Esophagus squamous epithelium (tissue), 4 donors: ENCODE results near the gene MYO18A.

Experiments
- POLR2A ChIP-seq, 4 donors: fragments of 450-650 bp; IDR thresholded peaks; one replicate each; pipeline ENCODE4 v1.6.1; 2017; ENCODE audit warnings: antibody characterized with exemption in 4 of 4, mild to moderate bottlenecking in 4 of 4, moderate library complexity in 3 of 4
- TF ChIP-seq, protein P1 (sequence below), 6 experiments: fragments of 450-650 bp in 4 of 6; fragments of 200-600 bp in 2 of 6; sonication (generic) in 2 of 6; IDR thresholded peaks; one replicate each; pipeline ENCODE4 v1.5.1; 2016 to 2019; ENCODE audit warnings: antibody characterized with exemption in 6 of 6, mild to moderate bottlenecking in 4 of 6, moderate library complexity in 4 of 6

DNA sequence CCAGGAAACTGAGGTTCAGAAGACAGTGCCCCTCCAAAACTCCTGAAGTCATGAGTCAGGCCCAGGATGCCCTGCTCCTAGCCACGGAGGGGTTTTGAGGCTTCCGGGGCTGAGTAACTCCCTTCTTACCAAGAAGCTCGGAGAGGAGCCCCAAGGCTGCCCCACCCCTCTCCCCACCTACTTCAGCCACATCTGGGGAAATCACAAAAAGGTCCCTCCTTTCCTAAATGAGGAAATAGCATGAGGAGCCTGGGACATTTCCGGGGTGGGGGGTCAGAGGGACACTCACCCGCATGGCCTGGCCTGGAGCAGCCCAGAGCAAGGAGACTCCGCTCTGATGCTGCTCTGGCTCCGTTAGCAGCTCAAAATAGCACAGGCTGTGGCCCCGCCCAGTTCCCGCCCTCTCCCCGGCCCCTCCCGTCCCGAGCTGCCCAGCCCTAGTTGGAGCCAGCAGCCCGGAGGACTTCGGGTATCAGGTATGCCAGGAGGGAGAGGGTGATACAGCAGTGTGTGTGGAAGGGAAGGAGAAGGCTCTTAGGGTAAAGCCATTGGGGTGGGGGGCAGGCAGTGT lies 40.1 kb downstream of the MYO18A start:
- TF ChIP-seq, protein P1, sequence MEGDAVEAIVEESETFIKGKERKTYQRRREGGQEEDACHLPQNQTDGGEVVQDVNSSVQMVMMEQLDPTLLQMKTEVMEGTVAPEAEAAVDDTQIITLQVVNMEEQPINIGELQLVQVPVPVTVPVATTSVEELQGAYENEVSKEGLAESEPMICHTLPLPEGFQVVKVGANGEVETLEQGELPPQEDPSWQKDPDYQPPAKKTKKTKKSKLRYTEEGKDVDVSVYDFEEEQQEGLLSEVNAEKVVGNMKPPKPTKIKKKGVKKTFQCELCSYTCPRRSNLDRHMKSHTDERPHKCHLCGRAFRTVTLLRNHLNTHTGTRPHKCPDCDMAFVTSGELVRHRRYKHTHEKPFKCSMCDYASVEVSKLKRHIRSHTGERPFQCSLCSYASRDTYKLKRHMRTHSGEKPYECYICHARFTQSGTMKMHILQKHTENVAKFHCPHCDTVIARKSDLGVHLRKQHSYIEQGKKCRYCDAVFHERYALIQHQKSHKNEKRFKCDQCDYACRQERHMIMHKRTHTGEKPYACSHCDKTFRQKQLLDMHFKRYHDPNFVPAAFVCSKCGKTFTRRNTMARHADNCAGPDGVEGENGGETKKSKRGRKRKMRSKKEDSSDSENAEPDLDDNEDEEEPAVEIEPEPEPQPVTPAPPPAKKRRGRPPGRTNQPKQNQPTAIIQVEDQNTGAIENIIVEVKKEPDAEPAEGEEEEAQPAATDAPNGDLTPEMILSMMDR (IDR thresholded peaks at IDR 0.05): no peak
- peak in 1 of 4 donors; percentile 67 for TF ChIP-seq POLR2A (IDR thresholded peaks at IDR 0.05)
